PC-3 (cell line): ENCODE measurements around the gene ADAMTS19. TPM values are rescaled to one million over a fixed set of nuclear protein-coding genes. Genes with fewer than 3 reads are reported as not detected.

ENCODE experiments used
- ATAC-seq: fragments of 200-7000 bp; cut with Tn5 transposase; 2 replicates; pipeline ENCODE4 v1.9.1; 2020; ENCODE audit warnings: mild to moderate bottlenecking, moderate library complexity
- BruUV-seq: library from RNA; stranded (reverse); fragments of 400-500 nt; replicated peaks from 2 replicates; lab custom pipeline; 2021; lab: Mats Ljungman, UMichigan
- CTCF ChIA-PET: fragments of 300-600 bp; sonication (Branson Sonifier 250); formaldehyde crosslinking; loops from one replicate; lab custom pipeline; 2022; ENCODE audit warnings: antibody characterized with exemption; lab: Charles Lee
- POLR2A ChIA-PET: fragments of 300-600 bp; sonication (Branson Sonifier 250); formaldehyde crosslinking; loops from one replicate; lab custom pipeline; 2022; ENCODE audit warnings: antibody characterized with exemption; ENCODE audit not compliant: unreplicated experiment; lab: Charles Lee
- DNase-seq: peaks from one replicate; pipeline ENCODE4 v3.0.0-alpha.2; 2015
- H2AFZ ChIP-seq: fragments of 300-600 bp; sonication (generic); 2 replicates; pipeline ENCODE4 v1.6.0; 2016; ENCODE audit warnings: antibody characterized with exemption, low read length
- H3F3A ChIP-seq: fragments of 300-600 bp; sonication (generic); one replicate; pipeline ENCODE4 v1.6.0; 2017; ENCODE audit warnings: antibody characterized with exemption, low read length, control low read depth, mild to moderate bottlenecking; ENCODE audit not compliant: unreplicated experiment
- H3K27ac ChIP-seq: fragments of 300-600 bp; sonication (generic); 2 replicates; pipeline ENCODE4 v1.5.1; 2016; ENCODE audit warnings: mild to moderate bottlenecking, low read length
- H3K27me3 ChIP-seq: fragments of 300-600 bp; sonication (generic); 2 replicates; pipeline ENCODE4 v1.6.1; 2016; ENCODE audit warnings: low read length, mixed read lengths
- H3K36me3 ChIP-seq: fragments of 300-600 bp; sonication (generic); 2 replicates; pipeline ENCODE4 v1.6.1; 2016; ENCODE audit warnings: low read depth, mixed run types, low read length, mixed read lengths
- H3K4me1 ChIP-seq: fragments of 300-600 bp; sonication (generic); 2 replicates; pipeline ENCODE4 v1.5.1; 2016; ENCODE audit warnings: low read length; ENCODE audit not compliant: insufficient read depth
- H3K4me2 ChIP-seq: fragments of 300-600 bp; sonication (generic); 2 replicates; pipeline ENCODE4 v1.6.0; 2016; ENCODE audit warnings: low read length
- H3K4me3 ChIP-seq: fragments of 300-600 bp; sonication (generic); 2 replicates; pipeline ENCODE4 v1.5.1; 2016; ENCODE audit warnings: mild to moderate bottlenecking, low read length, mixed read lengths
- H3K79me2 ChIP-seq: fragments of 300-600 bp; sonication (generic); 2 replicates; pipeline ENCODE4 v1.6.1; 2017; ENCODE audit warnings: low read length, mixed read lengths
- H3K9ac ChIP-seq: fragments of 300-600 bp; sonication (generic); 2 replicates; pipeline ENCODE4 v1.6.0; 2016; ENCODE audit warnings: mild to moderate bottlenecking, low read length
- H3K9me2 ChIP-seq: fragments of 300-600 bp; sonication (generic); replicated peaks from 2 replicates; pipeline ENCODE4 v1.6.1; 2016; ENCODE audit warnings: mixed run types, low read length, mixed read lengths
- H3K9me3 ChIP-seq: fragments of 300-600 bp; sonication (generic); 2 replicates; pipeline ENCODE4 v1.6.1; 2016; ENCODE audit warnings: low read length, mixed read lengths
- H4K20me1 ChIP-seq: fragments of 300-600 bp; sonication (generic); 2 replicates; pipeline ENCODE4 v1.6.1; 2016; ENCODE audit warnings: low read length, mixed read lengths
- CTCF ChIP-seq: fragments of 300-600 bp; sonication (generic); conservative IDR thresholded peaks from 2 replicates; pipeline ENCODE4 v1.5.1; 2017; ENCODE audit warnings: antibody characterized with exemption, low read depth, mild to moderate bottlenecking, low read length
- EZH2 ChIP-seq: fragments of 300-600 bp; sonication (generic); IDR thresholded peaks from one replicate; pipeline ENCODE4 v1.6.1; 2017; ENCODE audit warnings: antibody characterized with exemption, mild to moderate bottlenecking, low read length; ENCODE audit not compliant: unreplicated experiment
- EZH2phosphoT487 ChIP-seq: fragments of 300-600 bp; sonication (generic); IDR thresholded peaks from 2 replicates; pipeline ENCODE4 v1.6.1; 2018; ENCODE audit warnings: mild to moderate bottlenecking, antibody characterized with exemption, low read length, borderline replicate concordance
- intact Hi-C: fragments of 100-400 bp; cut with micrococcal nuclease; formaldehyde crosslinking; loops from 2 replicates; pipeline ENCODE4 v1.9.0; 2023
- total RNA-seq: library from RNA; depleted of rRNA; stranded (reverse); fragments of >200 nt; gene quantifications from 2 replicates; pipeline ENCODE4 v1.2.3, GENCODE V29; 2014

ADAMTS19 gene
- total RNA-seq, 1 experiment from 2014 or later: not detected

- ATAC-seq (no peak), DNase-seq (no peak)
- Histone ChIP-seq H3K9me3 (no peaks in the 10 kb centered on the region), H3K9ac (no peak overlapping the region), H3K4me3 (no peak overlapping the region; the same call in 1 of the 2 replicates), H3K79me2 (no peaks in the 10 kb centered on the region), H3K9me2 (no peaks in the 10 kb centered on the region), H3K36me3 (no peaks in the 10 kb centered on the region), H3K4me1 (no peaks in the 10 kb centered on the region), H3F3A (no peaks in the 10 kb centered on the region), H4K20me1 (no peaks in the 10 kb centered on the region), H3K27ac (no peak overlapping the region), H3K4me2 (peak overlapping the region; percentile 78; the same call in 1 of the 2 replicates), H3K27me3 (peaks cover 57% of the 10 kb centered on the region), H2AFZ (no peak overlapping the region)
- intact Hi-C loops: no loop called here
- ChIA-PET POLR2A (no interaction called here), CTCF (no interaction called here)
- BruUV-seq: no TSS peak
- TF ChIP-seq CTCF (no peak), EZH2phosphoT487 (no peak), EZH2 (no peak)
Observed at GRCh38 chr5:129461711-129462332, 1.7 kb downstream of the ADAMTS19 start.

- H3K4me3 ChIP-seq: no peak overlapping the region
- no peak overlapping the region for H2AFZ ChIP-seq
- no peaks in the 10 kb centered on the region for H4K20me1 ChIP-seq
- BruUV-seq: no TSS peak
- ChIA-PET POLR2A (no interaction called here), CTCF (no interaction called here)
- H3K27ac ChIP-seq: no peak overlapping the region
- no peaks in the 10 kb centered on the region for H3F3A ChIP-seq
- no peaks in the 10 kb centered on the region for H3K9me2 ChIP-seq
- H3K36me3 ChIP-seq: no peaks in the 10 kb centered on the region
- H3K9me3 ChIP-seq: no peaks in the 10 kb centered on the region
- H3K9ac ChIP-seq: no peak overlapping the region
- H3K27me3 ChIP-seq: peaks cover 41% of the 10 kb centered on the region
- no peak for ATAC-seq
- no peak for DNase-seq
- no peaks in the 10 kb centered on the region for H3K79me2 ChIP-seq
- intact Hi-C loops: no loop called here
- no peak overlapping the region for H3K4me2 ChIP-seq
- TF ChIP-seq EZH2phosphoT487 (no peak), EZH2 (no peak), CTCF (no peak)
- no peaks in the 10 kb centered on the region for H3K4me1 ChIP-seq
Observed at GRCh38 chr5:129465776-129466344, 5.8 kb downstream of the ADAMTS19 start.

DNA sequence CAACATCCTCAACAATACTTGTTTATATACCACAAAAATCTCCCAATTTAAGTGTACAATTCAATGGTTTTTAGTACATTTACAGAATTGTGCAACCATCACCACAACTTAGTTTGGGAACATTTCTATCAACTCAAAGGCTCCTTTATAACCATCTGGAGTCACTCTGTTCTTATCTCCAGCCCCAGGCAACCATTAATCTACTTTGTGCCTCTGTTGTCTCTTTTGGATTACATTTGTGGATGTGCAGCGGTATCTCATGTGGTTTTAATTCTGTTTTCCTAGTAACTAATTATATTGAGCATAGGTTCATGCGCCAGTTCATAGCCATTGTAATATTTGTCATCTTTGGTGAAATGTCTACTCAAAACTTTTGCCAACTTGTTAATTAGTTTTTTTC, 14.4 kb downstream of the ADAMTS19 start:
- Histone ChIP-seq H3F3A (no peaks in the 10 kb centered on the region), H3K9ac (no peak overlapping the region), H3K27me3 (peaks cover 46% of the 10 kb centered on the region), H4K20me1 (no peaks in the 10 kb centered on the region), H3K4me1 (no peaks in the 10 kb centered on the region), H3K4me3 (no peak overlapping the region), H3K9me3 (no peaks in the 10 kb centered on the region), H3K4me2 (no peak overlapping the region), H3K27ac (no peak overlapping the region), H2AFZ (no peak overlapping the region), H3K9me2 (no peaks in the 10 kb centered on the region), H3K79me2 (no peaks in the 10 kb centered on the region), H3K36me3 (no peaks in the 10 kb centered on the region)
- intact Hi-C loops: no loop called here
- DNase-seq (no peak), ATAC-seq (no peak)
- TF ChIP-seq EZH2phosphoT487 (no peak), EZH2 (no peak), CTCF (no peak)
- ChIA-PET CTCF (no interaction called here), POLR2A (no interaction called here)
- no TSS peak for BruUV-seq
